ENCODE measurements around the gene CATSPERD.
"Not testable (repeated sequence)": the region's sequence is repeated elsewhere in the genome, so short reads cannot be mapped to it uniquely, and the experiment has no call there.

CATSPERD gene

DNA sequence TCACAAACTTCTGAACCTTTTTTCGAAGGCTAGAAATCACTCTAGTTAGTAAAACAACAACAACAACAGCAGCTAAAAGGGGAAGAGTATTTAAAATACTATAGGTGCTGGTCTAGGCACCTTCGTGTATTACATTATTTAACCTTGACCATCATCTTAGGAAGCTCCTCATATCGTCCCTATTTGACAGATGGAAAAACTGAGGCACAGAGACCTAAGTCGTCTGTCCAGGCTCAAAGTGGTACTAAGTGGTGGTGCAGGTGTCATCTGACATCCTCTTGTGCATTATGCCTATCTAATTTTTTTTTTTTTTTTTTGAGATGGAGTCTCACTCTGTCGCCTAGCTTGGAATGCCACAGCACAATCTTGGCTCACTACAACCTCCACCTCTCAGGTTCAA, 29.1 kb downstream of the CATSPERD start:
- Mint-ChIP-seq H3K36me3 (ENCODE audit: insufficient read depth) (peaks cover 1% of the 10 kb centered on the region), H3K4me1 (no peaks in the 10 kb centered on the region), H3K27me3 (no peaks in the 10 kb centered on the region), H3K27ac (ENCODE audit: low read depth) (no peak overlapping the region), H3K9me3 (no peaks in the 10 kb centered on the region), H3K4me3 (no peak overlapping the region)
- no peak for DNase-seq (ENCODE audit: low spot score in 2 of 2)
- ATAC-seq (replicated peaks; ENCODE audit: extremely low read depth, poor library complexity, severe bottlenecking): no peak

DNA sequence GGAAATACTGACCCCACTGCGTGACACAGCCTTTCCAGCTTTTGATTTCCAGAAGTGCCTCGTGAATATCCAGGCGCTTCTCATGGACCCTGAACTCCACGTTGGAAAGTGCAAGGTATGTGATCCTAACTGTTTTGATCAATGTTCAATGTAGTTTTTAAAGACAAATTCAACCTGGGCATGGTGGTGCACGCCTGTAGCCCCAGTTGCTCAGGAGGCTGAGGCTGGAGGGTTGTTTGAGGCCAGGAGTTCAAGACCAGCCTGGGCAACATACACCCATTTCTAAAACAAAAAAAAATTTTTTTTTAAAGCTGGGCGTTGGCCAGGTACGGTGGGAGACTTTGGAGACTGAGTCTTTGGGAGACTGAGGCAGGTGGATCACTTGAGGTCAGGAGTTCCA, 31.3 kb downstream of the CATSPERD start:
- no peaks in the 10 kb centered on the region for H3K4me1 Mint-ChIP-seq

DNA sequence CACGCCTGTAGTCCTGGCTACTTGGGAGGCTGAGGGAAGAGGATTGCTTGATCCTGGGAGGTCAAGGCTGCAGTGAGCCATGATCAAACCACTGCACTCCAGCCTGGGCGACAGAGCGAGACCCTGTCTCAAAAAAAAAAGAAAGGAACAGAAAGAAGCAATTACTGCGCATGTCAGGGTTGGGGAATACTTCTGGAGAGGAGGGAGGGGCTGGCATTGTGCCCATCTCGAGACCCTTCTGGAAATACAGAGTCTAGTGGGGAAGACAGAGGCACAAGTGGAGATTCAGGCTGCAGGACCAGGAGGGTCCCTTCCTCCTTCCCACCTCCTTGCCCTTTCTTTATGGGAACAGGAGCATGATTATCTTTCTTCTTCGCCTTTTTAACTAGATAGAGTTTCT, 33.3 kb downstream of the CATSPERD start:
- no peaks in the 10 kb centered on the region for H3K27me3 Mint-ChIP-seq
- H3K27ac Mint-ChIP-seq (ENCODE audit: low read depth): no peak overlapping the region
- H3K4me1 Mint-ChIP-seq: no peaks in the 10 kb centered on the region
- ATAC-seq (replicated peaks; ENCODE audit: extremely low read depth, poor library complexity, severe bottlenecking) (no peak), DNase-seq (ENCODE audit: low spot score in 2 of 2) (no peak)
- H3K9me3 Mint-ChIP-seq: no peaks in the 10 kb centered on the region
- peaks cover 4% of the 10 kb centered on the region for H3K36me3 Mint-ChIP-seq (ENCODE audit: insufficient read depth)
- H3K4me3 Mint-ChIP-seq: no peak overlapping the region

More for the DNA sequence above, 31.3 kb downstream of the CATSPERD start:
- ATAC-seq (replicated peaks; ENCODE audit: extremely low read depth, poor library complexity, severe bottlenecking): no peak
- Mint-ChIP-seq H3K4me3 (no peak overlapping the region), H3K27ac (ENCODE audit: low read depth) (no peak overlapping the region), H3K9me3 (no peaks in the 10 kb centered on the region), H3K36me3 (ENCODE audit: insufficient read depth) (peaks cover 4% of the 10 kb centered on the region), H3K27me3 (no peaks in the 10 kb centered on the region)
- DNase-seq (ENCODE audit: low spot score in 2 of 2): no peak

DNA sequence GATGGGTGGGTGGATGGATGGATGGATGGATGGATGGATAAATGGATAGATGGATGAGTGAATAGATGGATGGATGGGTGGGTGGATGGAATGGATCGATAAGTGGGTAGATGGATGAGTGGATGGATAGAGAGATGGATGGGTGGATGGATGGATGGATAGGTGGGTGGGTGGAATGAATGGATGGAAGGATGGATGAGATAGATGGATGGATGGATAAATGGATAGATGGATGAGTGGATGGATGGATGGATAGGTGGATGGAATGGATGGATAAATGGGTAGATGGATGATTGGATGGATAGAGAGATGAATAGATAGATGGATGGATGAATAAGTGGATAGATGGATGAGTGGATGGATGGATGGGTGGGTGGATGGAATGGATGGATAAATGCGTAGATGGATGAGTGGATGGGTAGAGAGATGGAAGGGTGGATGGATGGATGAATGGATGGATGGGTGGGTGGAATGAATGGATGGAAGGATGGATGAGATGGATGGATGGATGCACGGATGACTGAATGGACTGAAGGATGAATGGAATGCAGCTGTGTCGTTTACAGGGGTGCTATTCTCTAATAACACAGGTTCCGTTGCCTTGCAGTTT, 42.3 kb downstream of the CATSPERD start:
- Mint-ChIP-seq H3K9me3 (no peaks in the 10 kb centered on the region), H3K36me3 (ENCODE audit: insufficient read depth) (no peaks in the 10 kb centered on the region), H3K27me3 (no peaks in the 10 kb centered on the region), H3K27ac (ENCODE audit: low read depth) (no peak overlapping the region), H3K4me1 (no peaks in the 10 kb centered on the region), H3K4me3 (no peak overlapping the region)
- no peak for ATAC-seq (replicated peaks; ENCODE audit: extremely low read depth, poor library complexity, severe bottlenecking)
- DNase-seq (ENCODE audit: low spot score in 2 of 2): no peak

DNA sequence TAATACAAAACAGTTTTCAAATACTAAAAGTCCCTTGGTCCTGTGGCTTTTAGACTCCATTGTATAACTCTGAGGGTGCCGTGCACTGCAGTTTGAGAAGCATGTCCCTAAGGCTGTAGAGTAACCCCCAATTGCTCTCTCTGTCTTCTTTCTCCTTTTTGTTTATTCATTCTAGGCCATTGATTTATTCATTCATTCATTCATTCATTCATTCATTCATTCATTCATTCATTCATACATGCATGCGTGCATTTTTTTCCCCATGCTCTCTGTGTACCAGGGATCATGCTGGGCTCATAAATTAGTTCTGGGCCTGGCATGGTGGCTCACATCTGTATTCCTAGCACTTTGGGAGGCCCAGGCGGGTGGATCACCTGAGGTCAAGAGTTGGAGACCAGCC, 44.8 kb downstream of the CATSPERD start:
- DNase-seq (ENCODE audit: low spot score in 2 of 2) (no peak), ATAC-seq (replicated peaks; ENCODE audit: extremely low read depth, poor library complexity, severe bottlenecking) (no peak)
- H3K27me3 Mint-ChIP-seq: no peaks in the 10 kb centered on the region
- H3K4me1 Mint-ChIP-seq: no peaks in the 10 kb centered on the region
- H3K36me3 Mint-ChIP-seq (ENCODE audit: insufficient read depth): no peaks in the 10 kb centered on the region
- H3K9me3 Mint-ChIP-seq: no peaks in the 10 kb centered on the region
- H3K4me3 Mint-ChIP-seq: no peak overlapping the region
- no peak overlapping the region for H3K27ac Mint-ChIP-seq (ENCODE audit: low read depth)

DNA sequence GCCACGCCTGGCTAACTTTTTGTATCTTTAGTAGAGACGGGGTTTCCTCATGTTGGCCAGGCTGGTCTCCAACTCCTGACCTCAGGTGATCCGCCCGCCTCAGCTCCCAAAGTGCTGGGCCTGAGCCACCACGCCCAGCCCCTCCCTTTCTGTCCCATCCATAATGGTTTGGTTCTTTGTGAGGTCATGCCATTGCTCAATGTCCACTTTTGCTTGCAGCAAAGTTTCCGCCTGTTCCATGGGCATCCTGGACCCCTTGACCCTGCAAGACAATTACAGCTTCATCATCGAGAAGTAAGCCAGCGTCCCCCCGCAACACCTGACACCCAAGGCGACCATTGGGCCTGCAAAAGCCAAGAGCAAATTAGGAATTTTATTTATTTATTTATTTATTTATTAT, 47.5 kb downstream of the CATSPERD start:
- Mint-ChIP-seq H3K27ac (ENCODE audit: low read depth) (no peak overlapping the region), H3K36me3 (ENCODE audit: insufficient read depth) (no peaks in the 10 kb centered on the region), H3K27me3 (no peaks in the 10 kb centered on the region), H3K9me3 (no peaks in the 10 kb centered on the region), H3K4me1 (no peaks in the 10 kb centered on the region), H3K4me3 (no peak overlapping the region)
- ATAC-seq (replicated peaks; ENCODE audit: extremely low read depth, poor library complexity, severe bottlenecking): no peak
- no peak for DNase-seq (ENCODE audit: low spot score in 2 of 2)

DNA sequence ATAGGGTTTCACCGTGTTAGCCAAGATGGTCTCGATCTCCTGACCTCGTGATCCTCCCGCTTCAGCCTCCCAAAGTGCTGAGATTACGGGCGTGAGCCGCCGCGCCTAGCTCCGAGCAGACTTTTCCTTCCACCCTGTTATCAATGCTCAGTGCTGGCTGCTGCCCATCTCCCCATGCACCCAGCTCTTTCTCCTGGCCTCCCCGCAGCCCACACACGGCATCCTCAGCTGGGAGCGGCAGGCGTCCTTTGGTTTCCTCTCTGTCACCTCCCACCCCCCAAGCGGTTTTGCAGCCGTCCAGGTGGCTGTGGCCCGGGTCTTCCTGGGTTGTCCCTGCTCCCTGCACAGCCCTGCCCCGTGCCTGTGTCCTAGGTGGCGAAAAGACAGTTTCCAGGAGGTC, 52.0 kb downstream of the CATSPERD start:
- ATAC-seq (replicated peaks; ENCODE audit: extremely low read depth, poor library complexity, severe bottlenecking): no peak
- Mint-ChIP-seq H3K9me3 (no peaks in the 10 kb centered on the region), H3K4me3 (no peak overlapping the region), H3K4me1 (no peaks in the 10 kb centered on the region), H3K27me3 (no peaks in the 10 kb centered on the region), H3K36me3 (ENCODE audit: insufficient read depth) (no peaks in the 10 kb centered on the region), H3K27ac (ENCODE audit: low read depth) (no peak overlapping the region)
- no peak for DNase-seq (ENCODE audit: low spot score in 2 of 2)

DNA sequence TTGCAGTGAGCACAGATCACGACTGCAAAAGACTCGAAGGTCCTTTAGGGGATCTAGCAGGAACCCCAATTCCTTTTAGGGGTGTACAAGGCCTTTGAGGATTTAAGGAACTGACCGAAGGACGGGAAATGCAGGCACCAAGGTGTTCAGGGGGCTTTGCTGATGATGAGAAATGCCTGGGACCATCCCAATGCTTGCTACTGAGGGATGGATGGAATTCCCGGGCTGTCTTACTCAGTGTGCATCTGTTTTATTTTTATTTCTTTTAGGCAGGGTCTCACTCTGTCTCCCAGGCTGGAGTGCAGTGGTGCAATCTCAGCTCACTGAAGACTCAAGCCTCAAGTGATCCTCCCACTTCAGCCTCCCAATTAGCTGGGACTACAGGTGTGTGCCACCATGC, 52.8 kb downstream of the CATSPERD start:
- DNase-seq (ENCODE audit: low spot score in 2 of 2) (no peak), ATAC-seq (replicated peaks; ENCODE audit: extremely low read depth, poor library complexity, severe bottlenecking) (no peak)
- no peak overlapping the region for H3K27ac Mint-ChIP-seq (ENCODE audit: low read depth)
- H3K4me3 Mint-ChIP-seq: no peak overlapping the region
- H3K4me1 Mint-ChIP-seq: no peaks in the 10 kb centered on the region
- no peaks in the 10 kb centered on the region for H3K9me3 Mint-ChIP-seq
- H3K36me3 Mint-ChIP-seq (ENCODE audit: insufficient read depth): no peaks in the 10 kb centered on the region
- H3K27me3 Mint-ChIP-seq: no peaks in the 10 kb centered on the region

DNA sequence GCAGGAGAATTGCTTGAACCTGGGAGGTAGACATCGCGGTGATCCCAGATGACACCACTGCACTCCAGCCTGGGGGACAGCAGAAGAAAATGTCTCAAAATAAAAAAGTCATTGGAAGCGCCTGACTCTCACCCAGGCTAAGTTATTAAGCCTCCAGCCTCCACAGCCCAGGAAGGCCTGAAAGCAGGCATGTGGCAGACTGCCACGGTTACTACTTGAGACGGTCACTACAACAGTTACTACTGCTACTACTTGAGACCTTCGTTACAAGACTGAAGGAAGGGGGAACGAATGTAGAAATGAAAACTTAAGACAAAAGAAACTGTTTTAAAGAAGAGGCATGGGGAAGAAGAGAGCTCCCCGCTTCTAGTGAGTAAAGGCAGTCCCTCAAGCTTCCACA, 54.5 kb downstream of the CATSPERD start:
- no peaks in the 10 kb centered on the region for H3K9me3 Mint-ChIP-seq
- no peak overlapping the region for H3K4me3 Mint-ChIP-seq
- H3K36me3 Mint-ChIP-seq (ENCODE audit: insufficient read depth): no peaks in the 10 kb centered on the region
- ATAC-seq (replicated peaks; ENCODE audit: extremely low read depth, poor library complexity, severe bottlenecking) (no peak), DNase-seq (ENCODE audit: low spot score in 2 of 2) (no peak)
- no peaks in the 10 kb centered on the region for H3K4me1 Mint-ChIP-seq
- H3K27ac Mint-ChIP-seq (ENCODE audit: low read depth): no peak overlapping the region
- no peaks in the 10 kb centered on the region for H3K27me3 Mint-ChIP-seq

DNA sequence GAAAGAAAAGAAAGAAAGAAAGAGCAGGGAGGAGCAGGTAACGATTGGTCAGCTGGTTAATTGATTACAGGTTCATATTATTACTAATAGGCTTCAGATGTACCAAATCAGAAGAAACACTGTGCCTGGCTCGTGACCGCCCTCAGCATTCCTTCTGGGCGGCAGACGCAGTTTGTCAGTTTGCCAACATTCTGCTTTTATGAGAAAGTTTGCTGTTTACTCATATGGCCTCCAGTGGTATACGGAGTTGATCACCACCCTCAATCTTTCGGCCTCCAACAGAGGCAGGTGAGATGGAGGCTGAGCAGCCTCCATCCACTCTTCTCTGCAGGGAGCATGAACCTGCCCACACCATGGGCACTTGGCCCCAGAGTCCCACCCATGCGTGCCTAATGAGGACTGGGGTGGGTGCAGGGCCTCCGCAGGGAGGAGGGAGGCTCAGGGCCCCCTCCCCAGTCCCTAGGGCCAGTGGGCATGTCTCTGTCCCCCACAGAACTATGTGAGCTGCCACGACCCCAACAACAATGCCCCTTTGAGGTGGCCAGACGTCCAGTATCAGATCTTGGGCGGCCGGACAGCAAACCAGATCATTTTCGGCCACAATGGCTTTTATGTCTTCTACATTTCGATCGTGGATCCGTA, 55.4 kb downstream of the CATSPERD start:
- Mint-ChIP-seq H3K9me3 (no peaks in the 10 kb centered on the region), H3K4me3 (no peak overlapping the region), H3K27me3 (no peaks in the 10 kb centered on the region), H3K4me1 (no peaks in the 10 kb centered on the region), H3K27ac (ENCODE audit: low read depth) (no peak overlapping the region), H3K36me3 (ENCODE audit: insufficient read depth) (no peaks in the 10 kb centered on the region)
- ATAC-seq (replicated peaks; ENCODE audit: extremely low read depth, poor library complexity, severe bottlenecking): no peak
- DNase-seq (ENCODE audit: low spot score in 2 of 2): no peak

DNA sequence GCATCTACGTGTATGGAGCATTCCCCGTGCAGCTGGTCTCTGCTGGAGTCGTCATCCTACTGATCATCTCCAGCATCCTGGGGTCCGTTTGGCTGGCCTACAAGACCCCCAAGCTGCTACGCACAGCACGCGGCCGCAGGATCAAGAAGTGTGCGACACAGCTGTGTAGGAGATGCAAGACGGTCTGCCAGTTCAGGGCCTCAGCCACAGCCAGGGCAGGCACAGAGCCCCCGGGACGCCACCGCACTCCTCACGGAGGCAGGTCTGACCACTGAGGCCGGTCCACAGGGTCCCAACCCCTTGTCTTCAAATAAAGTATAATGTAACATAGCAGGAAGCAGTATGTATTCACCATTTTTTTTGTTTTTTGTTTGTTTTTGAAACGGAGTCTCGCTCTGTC, 58.0 kb downstream of the CATSPERD start:
- Mint-ChIP-seq H3K27ac (ENCODE audit: low read depth) (no peak overlapping the region), H3K4me3 (no peak overlapping the region), H3K9me3 (no peaks in the 10 kb centered on the region), H3K27me3 (no peaks in the 10 kb centered on the region), H3K36me3 (ENCODE audit: insufficient read depth) (peaks cover 2% of the 10 kb centered on the region), H3K4me1 (no peaks in the 10 kb centered on the region)
- DNase-seq (ENCODE audit: low spot score in 2 of 2) (no peak), ATAC-seq (replicated peaks; ENCODE audit: extremely low read depth, poor library complexity, severe bottlenecking) (no peak)

DNA sequence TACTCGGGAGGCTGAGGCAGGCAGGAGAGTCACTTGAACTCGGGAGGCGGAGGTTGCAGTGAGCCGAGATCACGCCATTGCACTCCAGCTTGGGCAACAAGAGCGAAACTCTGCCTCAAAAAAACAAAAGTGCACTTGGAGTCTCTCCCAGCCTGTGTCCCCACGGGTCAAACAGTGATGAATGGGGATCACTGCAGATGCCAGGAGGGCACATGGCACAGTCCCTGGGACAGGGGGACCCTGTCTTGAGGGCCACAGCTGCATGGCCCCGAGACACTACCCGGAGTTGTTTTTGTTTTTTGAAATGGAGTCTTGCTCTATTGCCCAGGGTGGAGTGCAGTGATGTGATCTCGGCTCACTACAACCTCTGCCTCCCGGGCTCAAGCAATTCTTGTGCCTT, 60.5 kb downstream of the CATSPERD start:
- not testable (repeated sequence) for ATAC-seq (replicated peaks; ENCODE audit: extremely low read depth, poor library complexity, severe bottlenecking); H3K27me3 Mint-ChIP-seq; H3K36me3 Mint-ChIP-seq (ENCODE audit: insufficient read depth)

DNA sequence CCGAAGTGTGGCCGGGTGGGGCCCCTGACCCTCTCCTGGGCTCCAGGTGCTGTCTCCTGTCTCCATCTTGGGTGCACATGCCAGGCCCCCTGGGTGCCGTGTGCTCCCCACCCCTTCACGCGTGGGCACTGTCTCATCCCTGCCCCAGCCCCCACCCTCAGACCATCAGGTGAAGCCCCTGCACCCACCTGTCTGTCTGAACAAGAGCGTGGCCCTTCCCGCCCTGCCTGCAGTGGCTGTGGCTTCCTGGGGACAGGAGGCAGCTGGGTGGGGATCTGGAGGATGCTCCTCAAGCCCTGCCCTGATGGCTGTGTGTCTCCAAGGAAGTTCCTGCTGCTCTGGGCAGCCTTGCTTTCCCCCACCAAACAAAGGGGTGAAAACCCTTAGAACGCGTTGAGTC, 61.9 kb downstream of the CATSPERD start:
- H3K36me3 Mint-ChIP-seq (ENCODE audit: insufficient read depth): peaks cover 16% of the 10 kb centered on the region
- no peaks in the 10 kb centered on the region for H3K9me3 Mint-ChIP-seq
- no peaks in the 10 kb centered on the region for H3K4me1 Mint-ChIP-seq
- H3K4me3 Mint-ChIP-seq: no peak overlapping the region
- ATAC-seq (replicated peaks; ENCODE audit: extremely low read depth, poor library complexity, severe bottlenecking) (no peak), DNase-seq (ENCODE audit: low spot score in 2 of 2) (no peak)
- H3K27ac Mint-ChIP-seq (ENCODE audit: low read depth): no peak overlapping the region
- H3K27me3 Mint-ChIP-seq: no peaks in the 10 kb centered on the region

More for the DNA sequence above, 60.5 kb downstream of the CATSPERD start:
- H3K9me3 Mint-ChIP-seq; H3K27ac Mint-ChIP-seq (ENCODE audit: low read depth); H3K4me3 Mint-ChIP-seq; H3K4me1 Mint-ChIP-seq; DNase-seq (ENCODE audit: low spot score in 2 of 2): not testable (repeated sequence)

Data from central memory CD8-positive, alpha-beta T cell (primary cell).